ENCODE data around the gene NECTIN2. TPM values are rescaled to one million over a fixed set of nuclear protein-coding genes. Genes with fewer than 3 reads are reported as not detected.

Gene NECTIN2
- total RNA-seq, 2 experiments from 2014 or later = not detected

- intact Hi-C loops (cut with micrococcal nuclease; ENCODE audit: unreplicated experiment) = no loop called here
- POLR2A ChIA-PET = no interaction called here
- Histone ChIP-seq H3K9me3 (ENCODE audit: low read length) (no peaks in the 10 kb centered on the region), H3K4me2 (ENCODE audit: low read length) (no peak overlapping the region), H3K4me3 (ENCODE audit: low read depth, low read length, poor library complexity, severe bottlenecking) (no peak overlapping the region), H3K79me2 (ENCODE audit: insufficient read depth, low read depth, low read length) (no peaks in the 10 kb centered on the region), H4K20me1 (ENCODE audit: insufficient read depth, low read length) (no peaks in the 10 kb centered on the region), H3K36me3 (ENCODE audit: insufficient read depth, low read length) (no peaks in the 10 kb centered on the region), H3K9me2 (ENCODE audit: insufficient read depth, low read length) (no peaks in the 10 kb centered on the region), H2AFZ (ENCODE audit: low read length) (no peak overlapping the region), H3K4me1 (ENCODE audit: insufficient read depth, low read length, poor library complexity, severe bottlenecking) (no peaks in the 10 kb centered on the region), H3K27ac (ENCODE audit: low read depth, low read length, poor library complexity, severe bottlenecking) (no peak overlapping the region)
- BruUV-seq (replicated peaks) = no TSS peak
- CTCF ChIA-PET (ENCODE audit: unreplicated experiment) = no interaction called here
- DNase-seq (ENCODE audit: low spot score) = no peak
- no peak for TF ChIP-seq CTCF (conservative IDR thresholded peaks at IDR 0.05; ENCODE audit: low read length)
- TF ChIP-seq EZH2phosphoT487 (IDR thresholded peaks at IDR 0.05; ENCODE audit: borderline replicate concordance, low read depth, low read length) = no peak
Measured at GRCh38 chr19:44813841-44814470, 32.1 kb upstream of the NECTIN2 start.

- H3K36me3 ChIP-seq (ENCODE audit: insufficient read depth, low read length) = no peaks in the 10 kb centered on the region
- ChIA-PET CTCF (ENCODE audit: unreplicated experiment) (no interaction called here), POLR2A (no interaction called here)
- no peaks in the 10 kb centered on the region for H4K20me1 ChIP-seq (ENCODE audit: insufficient read depth, low read length)
- H3K4me2 ChIP-seq (ENCODE audit: low read length) = no peak overlapping the region
- intact Hi-C loops (cut with micrococcal nuclease; ENCODE audit: unreplicated experiment) = no loop called here
- H3K9me3 ChIP-seq (ENCODE audit: low read length) = no peaks in the 10 kb centered on the region
- no peak overlapping the region for H3K4me3 ChIP-seq (ENCODE audit: low read depth, low read length, poor library complexity, severe bottlenecking)
- H3K79me2 ChIP-seq (ENCODE audit: insufficient read depth, low read depth, low read length) = no peaks in the 10 kb centered on the region
- no peak for DNase-seq (ENCODE audit: low spot score)
- no peak overlapping the region for H2AFZ ChIP-seq (ENCODE audit: low read length)
- BruUV-seq (replicated peaks) = no TSS peak
- TF ChIP-seq EZH2phosphoT487 (IDR thresholded peaks at IDR 0.05; ENCODE audit: borderline replicate concordance, low read depth, low read length) (no peak), CTCF (conservative IDR thresholded peaks at IDR 0.05; ENCODE audit: low read length) (no peak)
- H3K9me2 ChIP-seq (ENCODE audit: insufficient read depth, low read length) = no peaks in the 10 kb centered on the region
- H3K27ac ChIP-seq (ENCODE audit: low read depth, low read length, poor library complexity, severe bottlenecking) = no peak overlapping the region
- H3K4me1 ChIP-seq (ENCODE audit: insufficient read depth, low read length, poor library complexity, severe bottlenecking) = no peaks in the 10 kb centered on the region
Measured at GRCh38 chr19:44814517-44814916, 31.6 kb upstream of the NECTIN2 start.

GRCh38 chr19:44816301-44816700, 29.8 kb upstream of the NECTIN2 start:
- DNase-seq (ENCODE audit: low spot score) = no peak
- H3K36me3 ChIP-seq (ENCODE audit: insufficient read depth, low read length) = no peaks in the 10 kb centered on the region
- H2AFZ ChIP-seq (ENCODE audit: low read length) = no peak overlapping the region
- no peaks in the 10 kb centered on the region for H4K20me1 ChIP-seq (ENCODE audit: insufficient read depth, low read length)
- TF ChIP-seq EZH2phosphoT487 (IDR thresholded peaks at IDR 0.05; ENCODE audit: borderline replicate concordance, low read depth, low read length) (no peak), CTCF (conservative IDR thresholded peaks at IDR 0.05; ENCODE audit: low read length) (no peak)
- H3K4me3 ChIP-seq (ENCODE audit: low read depth, low read length, poor library complexity, severe bottlenecking) = no peak overlapping the region
- no peak overlapping the region for H3K27ac ChIP-seq (ENCODE audit: low read depth, low read length, poor library complexity, severe bottlenecking)
- CTCF ChIA-PET (ENCODE audit: unreplicated experiment) = no interaction called here
- H3K9me2 ChIP-seq (ENCODE audit: insufficient read depth, low read length) = no peaks in the 10 kb centered on the region
- H3K4me2 ChIP-seq (ENCODE audit: low read length) = no peak overlapping the region
- intact Hi-C loops (cut with micrococcal nuclease; ENCODE audit: unreplicated experiment) = no loop called here
- POLR2A ChIA-PET = no interaction called here
- no peaks in the 10 kb centered on the region for H3K79me2 ChIP-seq (ENCODE audit: insufficient read depth, low read depth, low read length)
- no peaks in the 10 kb centered on the region for H3K4me1 ChIP-seq (ENCODE audit: insufficient read depth, low read length, poor library complexity, severe bottlenecking)
- no TSS peak for BruUV-seq (replicated peaks)
- no peaks in the 10 kb centered on the region for H3K9me3 ChIP-seq (ENCODE audit: low read length)
